ENCODE data around the gene PNMA8B. TPM values are rescaled to one million over a fixed set of nuclear protein-coding genes. Genes with fewer than 3 reads are reported as not detected.

PNMA8B gene
- total RNA-seq, 6 donors from 2014 or later = 0.39 to 2.7 (median 1.6) TPM

- Histone ChIP-seq H3K9me3 (no peaks in the 10 kb centered on the region), H3K36me3 (no peaks in the 10 kb centered on the region), H3K4me1 (peaks cover 16 to 41% (median 22%) of the 10 kb centered on the region in 4 donors), H3K27ac (no peak overlapping the region), H3K27me3 (peaks cover 0 to 26% (median 11%) of the 10 kb centered on the region in 4 donors), H3K4me3 (peak overlapping the region in 3 of 4 donors; percentile 23 to 41 (median 40))
- TF ChIP-seq POLR2A (IDR thresholded peaks at IDR 0.05) = no peak
- TF ChIP-seq EP300 (IDR thresholded peaks at IDR 0.05) = no peak
- no peak for TF ChIP-seq POLR2AphosphoS5 (IDR thresholded peaks at IDR 0.05)
- TF ChIP-seq CTCF (IDR thresholded peaks at IDR 0.05) = no peak
- ATAC-seq (ENCODE audit: low FRiP score in 2 of 2) = no peak
- DNase-seq = peak in 1 of 2 donors; percentile 75
- 40 to 59% methylated on average over 7 to 28 of the region's 49 CpGs for WGBS, 2 donors
These were observed 504 bp downstream of the PNMA8B start for GRCh38 chr19:46494941-46495785.

- H3K4me1 ChIP-seq = peaks cover 24 to 49% (median 30%) of the 10 kb centered on the region in 4 donors
- peak in 1 of 2 donors; percentile 73 for DNase-seq
- H3K4me3 ChIP-seq = peak overlapping the region in 3 of 4 donors; percentile 33 to 52 (median 45)
- TF ChIP-seq CTCF (IDR thresholded peaks at IDR 0.05) (no peak), EP300 (IDR thresholded peaks at IDR 0.05) (no peak), POLR2A (IDR thresholded peaks at IDR 0.05) (no peak), POLR2AphosphoS5 (IDR thresholded peaks at IDR 0.05) (no peak)
- no peak for ATAC-seq (ENCODE audit: low FRiP score in 2 of 2)
- H3K9me3 ChIP-seq = no peaks in the 10 kb centered on the region
- peaks cover 1 to 33% (median 15%) of the 10 kb centered on the region in 4 donors for H3K27me3 ChIP-seq
- no peak overlapping the region for H3K27ac ChIP-seq
- H3K36me3 ChIP-seq = no peaks in the 10 kb centered on the region
- WGBS, 2 donors = 58 to 66% methylated on average over 57 to 64 of the region's 67 CpGs
These were observed 1.3 kb downstream of the PNMA8B start for GRCh38 chr19:46494146-46494940.

- Histone ChIP-seq H3K27ac (peak overlapping the region; percentile 18 to 58 (median 40)), H3K4me3 (peak overlapping the region in 3 of 4 donors; percentile 33 to 52 (median 45)), H3K4me1 (peaks cover 25 to 58% (median 34%) of the 10 kb centered on the region in 4 donors), H3K36me3 (no peaks in the 10 kb centered on the region), H3K27me3 (peaks cover 2 to 42% (median 19%) of the 10 kb centered on the region in 4 donors), H3K9me3 (no peaks in the 10 kb centered on the region)
- TF ChIP-seq POLR2A (IDR thresholded peaks at IDR 0.05) = no peak
- DNase-seq = peak in 1 of 2 donors; percentile 91
- peak in 1 of 2 donors; percentile 64 for ATAC-seq (ENCODE audit: low FRiP score in 2 of 2)
- 26 to 31% methylated on average over 11 to 35 of the region's 92 CpGs for WGBS, 2 donors
These were observed 2.2 kb downstream of the PNMA8B start for GRCh38 chr19:46493236-46494145.

- Histone ChIP-seq H3K4me3 (peak overlapping the region in 3 of 4 donors; percentile 33 to 52 (median 45)), H3K36me3 (no peaks in the 10 kb centered on the region), H3K9me3 (no peaks in the 10 kb centered on the region), H3K4me1 (peaks cover 28 to 64% (median 37%) of the 10 kb centered on the region in 4 donors), H3K27ac (peak overlapping the region in 3 of 4 donors; percentile 18 to 54 (median 26)), H3K27me3 (peaks cover 2 to 46% (median 22%) of the 10 kb centered on the region in 4 donors)
- DNase-seq = no peak
- WGBS, 2 donors = 32 to 65% methylated on average over 7 to 16 of the region's 17 CpGs
- TF ChIP-seq EP300 (IDR thresholded peaks at IDR 0.05) = no peak
- no peak for TF ChIP-seq CTCF (IDR thresholded peaks at IDR 0.05)
- ATAC-seq (ENCODE audit: low FRiP score in 2 of 2) = peak in 1 of 2 donors; percentile 2
These were observed 2.8 kb downstream of the PNMA8B start for GRCh38 chr19:46492841-46493235.
